Amniotic epithelial cell (primary cell): Measurements from ENCODE around the gene ALOX12B.

Experiments
- DNase-seq: peaks from one replicate; pipeline ENCODE4 v3.0.0-alpha.2; 2010; ENCODE audit warnings: low read depth

ALOX12B gene

GRCh38 chr17:8087075-8087951, at the start of gene ALOX12B:
TSS of gene ALOX12B (minus strand) at chr17:8087716. CDS start at chr17:8087442, 274 bp downstream.
- no peak for DNase-seq

- no peak for DNase-seq
These were observed 46.4 kb upstream of the ALOX12B start for GRCh38 chr17:8133941-8134340.

- DNase-seq = no peak
These were observed 45.9 kb upstream of the ALOX12B start for GRCh38 chr17:8133399-8133798.

- no peak for DNase-seq
These were observed 44.4 kb upstream of the ALOX12B start for GRCh38 chr17:8131844-8132441.

GRCh38 chr17:8128125-8128784, 40.7 kb upstream of the ALOX12B start:
- DNase-seq = no peak

- no peak for DNase-seq
These were observed 39.1 kb upstream of the ALOX12B start for GRCh38 chr17:8126491-8127066.

- DNase-seq = no peak
These were observed 38.5 kb upstream of the ALOX12B start for GRCh38 chr17:8125947-8126490.

GRCh38 chr17:8125154-8125946, 37.8 kb upstream of the ALOX12B start:
- peak; percentile 58 for DNase-seq

- DNase-seq = no peak
These were observed 37.0 kb upstream of the ALOX12B start for GRCh38 chr17:8124350-8125153.

GRCh38 chr17:8123695-8124349, 36.3 kb upstream of the ALOX12B start, which contains the start of gene HES7:
TSS of gene HES7 (minus strand) at chr17:8124106. CDS start at chr17:8124084, 22 bp downstream.
- DNase-seq = no peak

- no peak for DNase-seq
These were observed 35.6 kb upstream of the ALOX12B start for GRCh38 chr17:8122924-8123694.

- DNase-seq = peak; percentile 51
These were observed 35.0 kb upstream of the ALOX12B start for GRCh38 chr17:8122422-8122923.

GRCh38 chr17:8121681-8122421, 34.3 kb upstream of the ALOX12B start:
- DNase-seq = peak; percentile 41

- DNase-seq = no peak
These were observed 33.8 kb upstream of the ALOX12B start for GRCh38 chr17:8121407-8121680.

- peak; percentile 58 for DNase-seq
These were observed 33.2 kb upstream of the ALOX12B start for GRCh38 chr17:8120520-8121406.

GRCh38 chr17:8119581-8120519, 32.3 kb upstream of the ALOX12B start:
- peak; percentile 90 for DNase-seq
